A673 (cell line): ENCODE results near the gene DIPK1B.

Source experiments
- EZH2 ChIP-seq: fragments of 200-600 bp; sonication (generic); IDR thresholded peaks from 2 replicates; pipeline ENCODE4 v1.6.1; 2017; ENCODE audit warnings: borderline replicate concordance, low read depth, mild to moderate bottlenecking, mixed read lengths, antibody characterized with exemption, low read length; ENCODE audit not compliant: poor library complexity, severe bottlenecking
- TF ChIP-seq, protein P1 (sequence below): fragments of 300-800, 200-600 bp; sonication (generic); conservative IDR thresholded peaks from 2 replicates; pipeline ENCODE4 v1.5.1; 2017; ENCODE audit warnings: low read depth, mild to moderate bottlenecking, antibody characterized with exemption, low read length, moderate library complexity, mixed read lengths

DNA sequence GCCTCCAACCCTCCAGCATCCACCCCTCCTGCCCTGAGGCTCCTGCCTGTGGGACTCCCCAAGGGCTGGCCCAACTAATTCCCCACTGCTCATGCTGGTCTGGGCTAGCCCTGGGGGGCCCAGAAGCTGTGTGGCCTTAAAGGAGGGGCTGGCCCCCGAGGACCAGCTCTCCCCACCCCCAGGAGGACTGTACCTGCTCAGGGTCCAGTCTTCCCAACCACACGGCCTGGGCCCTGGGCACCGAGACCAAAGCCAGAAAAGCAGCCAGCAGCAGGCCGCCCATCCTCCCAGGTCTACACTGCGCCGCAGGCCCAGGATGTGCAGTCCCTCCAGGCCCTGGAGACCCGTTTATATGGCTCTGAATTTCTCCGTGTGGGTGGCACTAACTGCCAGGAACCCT is 35.8 kb downstream of the DIPK1B start, which contains the start of gene LCN6:
- TF ChIP-seq, protein P1, sequence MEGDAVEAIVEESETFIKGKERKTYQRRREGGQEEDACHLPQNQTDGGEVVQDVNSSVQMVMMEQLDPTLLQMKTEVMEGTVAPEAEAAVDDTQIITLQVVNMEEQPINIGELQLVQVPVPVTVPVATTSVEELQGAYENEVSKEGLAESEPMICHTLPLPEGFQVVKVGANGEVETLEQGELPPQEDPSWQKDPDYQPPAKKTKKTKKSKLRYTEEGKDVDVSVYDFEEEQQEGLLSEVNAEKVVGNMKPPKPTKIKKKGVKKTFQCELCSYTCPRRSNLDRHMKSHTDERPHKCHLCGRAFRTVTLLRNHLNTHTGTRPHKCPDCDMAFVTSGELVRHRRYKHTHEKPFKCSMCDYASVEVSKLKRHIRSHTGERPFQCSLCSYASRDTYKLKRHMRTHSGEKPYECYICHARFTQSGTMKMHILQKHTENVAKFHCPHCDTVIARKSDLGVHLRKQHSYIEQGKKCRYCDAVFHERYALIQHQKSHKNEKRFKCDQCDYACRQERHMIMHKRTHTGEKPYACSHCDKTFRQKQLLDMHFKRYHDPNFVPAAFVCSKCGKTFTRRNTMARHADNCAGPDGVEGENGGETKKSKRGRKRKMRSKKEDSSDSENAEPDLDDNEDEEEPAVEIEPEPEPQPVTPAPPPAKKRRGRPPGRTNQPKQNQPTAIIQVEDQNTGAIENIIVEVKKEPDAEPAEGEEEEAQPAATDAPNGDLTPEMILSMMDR, result no peak
- TF ChIP-seq EZH2, result no peak
